Measurements from ENCODE around the gene IPO11.

Gene IPO11

GRCh38 chr5:62412549-62413329 lies at the start of gene IPO11:
Gene IPO11 (plus strand): TSS chr5:62412763. CDS start chr5:62437280, 24,517 bp downstream.
- peak; percentile 96 for DNase-seq (ENCODE audit: low spot score)

DNA sequence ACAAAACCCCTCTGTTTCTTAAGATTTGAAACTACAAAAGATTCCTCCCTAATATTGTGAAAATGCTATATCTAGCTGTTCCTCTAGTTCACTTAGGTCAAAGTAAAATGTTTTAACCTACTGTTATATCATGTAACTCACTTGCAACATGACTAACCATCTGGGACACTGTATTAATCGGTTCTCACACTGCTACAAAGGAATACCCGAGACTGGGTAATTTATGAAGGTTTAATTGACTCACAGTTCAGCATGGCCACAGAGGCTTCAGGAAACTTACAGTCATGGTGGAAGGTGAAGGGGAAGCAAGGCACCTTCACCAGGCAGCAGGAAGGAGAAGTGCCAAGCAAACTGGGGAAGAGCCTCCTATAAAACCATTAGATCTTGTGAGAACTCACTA lies 43.5 kb upstream of the IPO11 start:
- no peak for DNase-seq (ENCODE audit: low spot score)

DNA sequence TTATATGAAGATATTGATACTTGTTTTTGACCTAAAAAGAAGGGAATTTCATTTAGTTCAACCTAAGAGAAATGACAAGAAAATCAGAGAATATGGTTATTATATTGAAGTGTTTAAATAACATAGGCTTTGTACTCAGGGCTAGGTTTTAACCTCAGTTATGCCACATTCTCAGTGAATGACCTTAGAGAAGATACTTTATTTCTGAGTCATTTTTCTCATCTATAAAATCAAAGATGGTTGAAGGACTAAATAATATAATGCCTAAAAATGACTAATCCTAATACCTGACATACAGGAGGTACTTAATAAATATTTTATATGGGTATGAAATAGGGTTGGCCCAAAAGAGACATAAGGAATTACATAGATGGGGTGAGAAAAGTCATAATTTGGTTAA lies 41.2 kb upstream of the IPO11 start:
- no peak for DNase-seq (ENCODE audit: low spot score)

GRCh38 chr5:62372600-62372999 lies 40.0 kb upstream of the IPO11 start:
- no peak for DNase-seq (ENCODE audit: low spot score)

GRCh38 chr5:62373382-62373781 lies 39.2 kb upstream of the IPO11 start:
- DNase-seq (ENCODE audit: low spot score), result no peak

DNA sequence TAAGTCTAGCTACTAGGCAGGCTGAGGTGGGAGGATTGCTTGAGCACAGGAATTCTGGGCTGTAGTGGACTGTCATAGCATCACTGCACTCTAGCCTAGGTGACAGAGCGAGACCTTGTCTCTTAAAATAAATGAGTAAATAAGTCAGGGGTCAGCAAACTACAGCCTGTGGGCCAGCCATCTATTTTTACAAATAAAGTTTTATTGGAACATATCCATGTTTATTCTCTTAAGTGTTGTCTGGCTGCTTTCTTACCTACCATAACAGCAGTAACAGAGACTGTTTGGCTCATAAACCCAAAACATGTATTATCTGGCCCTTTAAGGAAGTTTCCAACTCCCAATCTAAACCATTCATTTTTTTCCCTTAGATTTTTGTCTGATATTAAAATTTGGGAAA lies 38.5 kb upstream of the IPO11 start:
- DNase-seq (ENCODE audit: low spot score), result no peak

DNA sequence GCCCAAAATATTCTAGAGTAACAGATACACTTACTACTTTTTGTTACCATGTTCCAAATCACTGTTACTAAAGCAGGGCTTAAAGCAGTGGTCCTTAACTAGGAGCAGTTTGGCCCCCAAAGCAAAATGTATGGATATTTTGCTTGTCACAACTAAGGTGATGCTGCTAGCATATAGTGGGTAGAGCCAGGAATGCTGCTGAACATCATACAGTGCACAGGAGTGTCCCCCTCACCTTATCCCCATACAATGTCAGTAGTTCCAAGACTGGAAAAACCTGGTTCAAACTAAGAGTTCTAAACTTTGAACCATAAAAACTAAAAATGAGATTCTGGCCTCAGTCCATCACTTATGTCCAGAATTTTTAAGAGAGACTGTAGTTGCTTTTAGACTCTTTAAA lies 36.9 kb upstream of the IPO11 start:
- DNase-seq (ENCODE audit: low spot score), result no peak

DNA sequence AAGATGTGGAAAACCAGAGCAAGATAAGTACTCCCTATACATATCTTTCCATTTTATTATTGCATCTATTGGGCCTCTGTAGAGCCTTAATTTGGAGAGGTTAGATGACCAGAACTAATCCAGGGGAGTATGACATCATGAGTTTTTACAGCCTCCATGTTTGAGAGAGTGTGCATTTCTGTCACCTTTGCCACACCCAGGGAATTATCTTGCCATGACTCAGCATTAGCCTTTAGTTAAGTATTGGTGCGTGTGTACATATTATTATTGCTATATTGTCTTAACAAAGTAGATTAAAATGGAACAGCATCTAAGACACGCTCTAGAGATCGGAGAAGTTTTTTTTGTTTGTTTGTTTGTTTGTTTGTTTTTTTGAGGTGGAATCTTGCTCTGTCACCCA lies 36.5 kb upstream of the IPO11 start:
- no peak for DNase-seq (ENCODE audit: low spot score)

- peak; percentile 5 for DNase-seq (ENCODE audit: low spot score)
Measured at GRCh38 chr5:62385131-62385530, 27.4 kb upstream of the IPO11 start.

DNA sequence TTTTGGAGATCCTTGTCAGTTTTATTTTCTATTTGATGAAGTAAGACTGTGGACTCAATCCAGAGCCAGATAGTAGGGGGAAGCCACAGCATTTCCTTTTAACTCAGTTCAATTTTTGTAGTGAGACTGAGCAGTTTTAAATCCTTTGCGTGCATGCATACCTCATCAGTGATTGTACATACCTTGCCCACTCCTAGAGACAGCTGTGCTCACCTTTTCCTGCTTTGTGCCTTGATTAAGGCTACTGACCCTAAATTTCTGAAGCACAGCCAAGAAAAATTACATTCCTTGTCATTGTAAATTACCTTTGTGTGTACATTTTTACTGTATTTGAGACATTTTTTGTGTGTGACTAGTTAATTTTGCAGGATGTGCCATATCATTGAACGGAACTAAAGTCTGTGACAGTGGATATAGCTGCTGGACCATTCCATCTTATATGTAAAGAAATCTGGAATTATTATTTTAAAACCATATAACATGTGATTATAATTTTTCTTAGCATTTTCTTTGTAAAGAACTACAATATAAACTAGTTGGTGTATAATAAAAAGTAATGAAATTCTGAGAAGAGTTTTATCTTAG lies 26.7 kb upstream of the IPO11 start:
- no peak for DNase-seq (ENCODE audit: low spot score)

GRCh38 chr5:62386824-62387223 lies 25.7 kb upstream of the IPO11 start:
- no peak for DNase-seq (ENCODE audit: low spot score)

- DNase-seq (ENCODE audit: low spot score), result no peak
Measured at GRCh38 chr5:62395210-62395950, 17.2 kb upstream of the IPO11 start.

GRCh38 chr5:62403411-62404250 lies 8.9 kb upstream of the IPO11 start, which contains the start of gene DIMT1:
Gene DIMT1 (minus strand): TSS chr5:62403905. CDS start chr5:62403772, 133 bp downstream.
- DNase-seq (ENCODE audit: low spot score), result peak; percentile 94

DNA sequence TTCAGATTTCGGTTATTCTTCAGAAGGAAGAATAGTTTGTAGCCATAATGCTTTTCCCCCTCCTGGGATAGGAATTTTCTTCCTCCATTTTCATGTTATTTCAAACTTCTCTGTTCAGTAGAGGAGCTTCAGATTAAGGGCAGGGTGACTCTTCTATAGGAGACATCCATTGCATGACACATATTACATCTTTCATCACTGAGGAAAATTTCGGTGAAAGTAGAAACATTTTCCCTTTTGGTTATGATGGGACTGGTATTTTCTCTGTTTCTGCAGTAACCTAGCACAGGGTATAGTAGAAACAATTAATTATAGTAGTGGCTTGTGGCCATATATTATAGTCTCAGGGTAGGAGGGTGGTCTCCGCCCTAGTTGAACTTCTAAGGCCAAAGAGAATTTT lies 1.1 kb downstream of the IPO11 start:
- no peak for DNase-seq (ENCODE audit: low spot score)

DNA sequence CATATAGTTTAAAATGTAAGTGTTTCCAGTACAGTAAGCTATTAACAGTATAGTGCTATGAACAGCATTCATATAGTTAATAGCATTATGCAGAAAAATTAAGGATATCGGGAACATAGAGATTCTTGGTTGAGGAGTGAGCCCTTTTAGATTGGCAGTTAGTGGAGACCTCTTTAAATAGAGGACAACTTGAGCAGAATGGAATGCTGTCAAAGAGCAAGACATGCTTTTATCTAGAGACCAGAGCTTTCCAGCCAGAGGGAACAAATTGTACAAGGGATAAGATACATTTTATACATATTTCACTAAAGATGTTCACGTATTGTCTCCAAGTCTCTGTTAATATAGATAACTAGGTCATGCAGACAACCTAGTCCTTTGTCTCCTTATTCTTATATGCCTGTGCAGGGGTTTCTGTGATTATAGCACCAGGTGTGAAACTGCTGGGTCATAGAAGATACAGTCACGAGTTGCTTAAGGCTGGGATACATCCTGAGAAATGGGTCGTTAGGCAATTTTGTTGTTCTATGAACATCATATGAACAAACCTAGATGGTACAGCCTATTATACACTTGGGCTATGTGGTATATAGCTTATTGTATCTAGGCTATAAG lies 6.0 kb downstream of the IPO11 start:
- no peak for DNase-seq (ENCODE audit: low spot score)

DNA sequence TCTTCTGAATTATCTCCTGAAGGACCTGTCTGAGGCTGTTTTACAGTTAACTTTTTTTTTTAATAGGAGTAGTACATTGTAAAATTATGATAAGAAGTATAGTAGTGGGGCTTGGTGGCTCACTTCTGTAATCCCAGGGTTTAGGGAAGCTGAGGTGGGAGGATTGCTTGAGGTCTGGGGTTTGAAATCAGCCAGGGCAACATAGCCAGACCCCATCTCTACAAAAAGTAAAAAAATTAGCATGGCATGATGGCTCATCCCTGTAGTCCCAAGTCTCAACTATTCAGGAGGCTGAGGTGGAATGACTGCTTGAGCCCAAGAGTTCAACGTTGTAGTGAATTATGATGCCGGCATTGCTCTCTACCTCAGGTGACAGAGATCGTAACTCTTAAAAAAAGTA lies 7.0 kb downstream of the IPO11 start:
- DNase-seq (ENCODE audit: low spot score), result no peak

DNA sequence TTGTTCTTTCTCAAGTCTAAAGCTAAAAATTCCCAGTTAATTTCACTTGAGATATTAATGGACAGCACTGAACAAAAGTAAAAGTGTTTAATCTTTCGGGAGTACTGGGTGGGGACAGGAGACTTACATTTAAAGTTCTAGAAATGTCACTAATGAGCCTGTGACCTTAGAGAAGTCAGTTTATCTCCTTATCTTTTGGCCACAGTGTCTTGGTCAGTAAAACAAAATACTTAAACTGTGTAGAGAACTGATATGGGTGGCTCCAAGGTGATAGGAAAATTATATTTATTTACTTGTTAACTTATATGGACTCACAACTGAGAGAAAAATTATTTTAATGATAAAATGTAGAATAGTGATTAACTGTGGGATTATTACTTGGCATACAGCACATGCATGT lies 8.9 kb downstream of the IPO11 start:
- DNase-seq (ENCODE audit: low spot score), result no peak

DNA sequence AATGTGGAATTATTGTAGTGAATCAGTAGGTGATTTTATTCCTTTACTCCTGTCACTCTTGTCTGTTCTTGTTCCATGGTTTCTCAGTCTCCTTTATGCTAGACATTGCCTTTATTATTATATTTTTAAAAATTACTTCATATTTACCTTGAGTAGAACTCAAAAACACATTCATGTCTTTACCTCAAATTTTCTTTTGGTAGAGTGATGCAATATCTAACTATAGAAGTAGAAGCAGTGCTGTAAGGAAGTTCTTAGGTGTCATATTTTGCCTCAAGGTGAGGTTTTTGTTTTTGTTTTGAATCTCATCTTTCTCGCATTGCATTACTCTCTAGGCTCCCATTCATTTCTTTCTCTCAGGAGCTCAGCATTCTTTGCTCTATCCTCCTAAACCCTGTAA lies 12.2 kb downstream of the IPO11 start:
- no peak for DNase-seq (ENCODE audit: low spot score)

GRCh38 chr5:62431735-62432620 lies 19.4 kb downstream of the IPO11 start:
- no peak for DNase-seq (ENCODE audit: low spot score)

DNA sequence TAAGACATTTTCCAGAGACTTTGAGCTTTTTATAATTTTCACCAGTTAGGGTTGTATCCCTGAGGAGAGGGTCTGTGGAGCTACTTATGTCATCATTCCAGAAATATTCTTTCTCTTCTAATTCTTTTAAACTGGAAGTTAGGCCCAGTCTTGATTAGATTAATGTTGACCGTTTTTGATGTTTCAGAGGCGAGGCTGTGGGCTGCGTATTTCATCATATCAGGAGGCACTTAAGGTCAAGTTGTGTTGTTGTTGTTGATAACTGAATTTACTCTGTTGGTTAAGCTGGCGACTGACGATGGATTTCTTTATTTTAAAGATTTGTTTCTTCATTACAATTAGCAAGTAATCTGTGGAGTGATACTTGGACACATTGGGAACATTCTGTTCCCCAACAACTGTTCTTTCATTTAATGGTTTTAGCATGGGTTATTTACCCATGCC lies 20.1 kb downstream of the IPO11 start:
- DNase-seq (ENCODE audit: low spot score), result no peak

- DNase-seq (ENCODE audit: low spot score), result no peak
Measured at GRCh38 chr5:62448528-62448927, 36.0 kb downstream of the IPO11 start.
